K562 (cell line): ENCODE data around the gene CDK5R1. TPM values are rescaled to one million over a fixed set of nuclear protein-coding genes. Genes with fewer than 3 reads are reported as not detected.

ENCODE experiments used
- CTCFL ChIP-seq: IDR thresholded peaks from 2 replicates; pipeline ENCODE4 v1.6.1; 2011; ENCODE audit warnings: borderline replicate concordance, low read depth, mild to moderate bottlenecking, moderate library complexity, low read length; ENCODE audit not compliant: insufficient read depth, poor library complexity, severe bottlenecking
- DLX4 ChIP-seq: fragments of 250-450 bp; sonication (Bioruptor Pico); IDR thresholded peaks from 2 replicates; pipeline ENCODE4 v1.6.1; 2021; ENCODE audit warnings: mild to moderate bottlenecking
- FOSL1 ChIP-seq: fragments of 200-800 bp; sonication (Bioruptor generic); conservative IDR thresholded peaks from 2 replicates; pipeline ENCODE4 v1.6.1; 2016; ENCODE audit warnings: missing genetic modification characterization, missing compliant biosample characterization
- GABPA ChIP-seq: fragments of 200-800 bp; sonication (Bioruptor generic); conservative IDR thresholded peaks from 2 replicates; pipeline ENCODE4 v1.6.1; 2016; ENCODE audit warnings: low read depth, missing genetic modification characterization, missing compliant biosample characterization
- MXI1 ChIP-seq: IDR thresholded peaks from 2 replicates; pipeline ENCODE4 v1.6.1; 2011; ENCODE audit warnings: low read depth, mild to moderate bottlenecking, improper control_type of control experiment, low read length
- NBN ChIP-seq: fragments of 450-650 bp; IDR thresholded peaks from 2 replicates; pipeline ENCODE4 v1.6.1; 2016; ENCODE audit warnings: low read depth, mild to moderate bottlenecking
- TAF9B ChIP-seq: fragments of 450-650 bp; IDR thresholded peaks from 2 replicates; pipeline ENCODE4 v1.6.1; 2018; ENCODE audit warnings: mild to moderate bottlenecking; ENCODE audit not compliant: partially characterized antibody
- TCF7 ChIP-seq: sonication (generic); IDR thresholded peaks from 2 replicates; pipeline ENCODE4 v1.6.1; 2016; ENCODE audit warnings: antibody characterized with exemption, borderline replicate concordance
- TFAP4 ChIP-seq: sonication (generic); formaldehyde crosslinking; IDR thresholded peaks from 2 replicates; pipeline ENCODE4 v1.8.0; 2022; ENCODE audit warnings: missing genetic modification reagents, mild to moderate bottlenecking, moderate library complexity, borderline replicate concordance
- TRIM24 ChIP-seq, 2 experiments: fragments of 450-650 bp; IDR thresholded peaks; 2 replicates each; pipeline ENCODE4 v1.6.1; 2016
- YY1 ChIP-seq, 3 experiments: IDR thresholded peaks; 2 replicates each; pipeline ENCODE4 v1.6.1; 2011; ENCODE audit warnings: low read length in 2 of 3, mild to moderate bottlenecking in 2 of 3, moderate library complexity in 2 of 3, borderline replicate concordance in 1 of 3, control low read depth in 1 of 3, low read depth in 1 of 3; ENCODE audit not compliant: insufficient read depth in 3 of 3, insufficient replicate concordance in 2 of 3, control insufficient read depth in 1 of 3, insufficient read length in 1 of 3; ENCODE audit errors: extremely low read depth in 1 of 3
- ZNF740 ChIP-seq, 3 experiments: fragments of 200-800 bp in 1 of 3; sonication (Bioruptor generic) in 1 of 3; sonication (generic) in 1 of 3; formaldehyde crosslinking in 1 of 3; IDR thresholded peaks; 2 replicates each; pipeline versions ENCODE4 v1.6.1 to v1.8.0; 2016 to 2022; ENCODE audit warnings: mild to moderate bottlenecking in 2 of 3, missing compliant biosample characterization in 2 of 3, missing genetic modification characterization in 2 of 3, missing genetic modification reagents in 1 of 3
- polyA plus RNA-seq, 8 experiments: library from polyadenylated mRNA; depleted of rRNA in 4 of 8; stranded (reverse) in 5 of 8; unstranded in 3 of 8; fragments of >200 nt; fragmentation: Nextera tagmentation in 2 of 8; fragmentation: Illumina TruSeq in 1 of 8; extraction: Ambion mirVana in 2 of 8; extraction: Trizol in 1 of 8; gene quantifications; 2 replicates each; pipeline versions ENCODE4 v1.2.1 to v1.2.3, GENCODE V29; 2011 to 2014; ENCODE audit warnings: inconsistent platforms in 1 of 8, missing spikeins in 1 of 8
- total RNA-seq, 7 experiments: library from RNA; depleted of rRNA in 6 of 7; stranded (reverse); fragments of >200 nt in 6 of 7; fragmentation: Illumina TruSeq in 2 of 7; extraction: Trizol in 2 of 7; gene quantifications; 2 replicates each; pipeline versions ENCODE4 v1.2.1 to v1.2.3, GENCODE V29; 2011 to 2021; ENCODE audit warnings: low replicate concordance in 1 of 7
- TF ChIP-seq, protein P1 (sequence below), 2 experiments: fragments of 450-650 bp; IDR thresholded peaks; 2 replicates each; pipeline ENCODE4 v1.6.1; 2018; ENCODE audit warnings: mild to moderate bottlenecking in 2 of 2, low read depth in 1 of 2; ENCODE audit not compliant: partially characterized antibody in 2 of 2
- TF ChIP-seq, protein P2 (sequence below): fragments of 450-650 bp; IDR thresholded peaks from 2 replicates; pipeline ENCODE4 v1.6.1; 2016

CDK5R1 gene
- total and polyA plus RNA-seq, 9 of the 15 experiments (the other 6 are each of a cell fraction or from before 2014, with no cell fraction given), result 0.10 to 4.8 (median 2.3) TPM

GRCh38 chr17:32444301-32445073 is 42.3 kb upstream of the CDK5R1 start, which contains the start of gene PSMD11 (continued):
- peak; percentile 56 for TF ChIP-seq CTCFL
- TF ChIP-seq DLX4 (CRISPR knock-in tag), result no peak
- TF ChIP-seq GABPA (tag), result peak; percentile 99
- TF ChIP-seq, protein P1, sequence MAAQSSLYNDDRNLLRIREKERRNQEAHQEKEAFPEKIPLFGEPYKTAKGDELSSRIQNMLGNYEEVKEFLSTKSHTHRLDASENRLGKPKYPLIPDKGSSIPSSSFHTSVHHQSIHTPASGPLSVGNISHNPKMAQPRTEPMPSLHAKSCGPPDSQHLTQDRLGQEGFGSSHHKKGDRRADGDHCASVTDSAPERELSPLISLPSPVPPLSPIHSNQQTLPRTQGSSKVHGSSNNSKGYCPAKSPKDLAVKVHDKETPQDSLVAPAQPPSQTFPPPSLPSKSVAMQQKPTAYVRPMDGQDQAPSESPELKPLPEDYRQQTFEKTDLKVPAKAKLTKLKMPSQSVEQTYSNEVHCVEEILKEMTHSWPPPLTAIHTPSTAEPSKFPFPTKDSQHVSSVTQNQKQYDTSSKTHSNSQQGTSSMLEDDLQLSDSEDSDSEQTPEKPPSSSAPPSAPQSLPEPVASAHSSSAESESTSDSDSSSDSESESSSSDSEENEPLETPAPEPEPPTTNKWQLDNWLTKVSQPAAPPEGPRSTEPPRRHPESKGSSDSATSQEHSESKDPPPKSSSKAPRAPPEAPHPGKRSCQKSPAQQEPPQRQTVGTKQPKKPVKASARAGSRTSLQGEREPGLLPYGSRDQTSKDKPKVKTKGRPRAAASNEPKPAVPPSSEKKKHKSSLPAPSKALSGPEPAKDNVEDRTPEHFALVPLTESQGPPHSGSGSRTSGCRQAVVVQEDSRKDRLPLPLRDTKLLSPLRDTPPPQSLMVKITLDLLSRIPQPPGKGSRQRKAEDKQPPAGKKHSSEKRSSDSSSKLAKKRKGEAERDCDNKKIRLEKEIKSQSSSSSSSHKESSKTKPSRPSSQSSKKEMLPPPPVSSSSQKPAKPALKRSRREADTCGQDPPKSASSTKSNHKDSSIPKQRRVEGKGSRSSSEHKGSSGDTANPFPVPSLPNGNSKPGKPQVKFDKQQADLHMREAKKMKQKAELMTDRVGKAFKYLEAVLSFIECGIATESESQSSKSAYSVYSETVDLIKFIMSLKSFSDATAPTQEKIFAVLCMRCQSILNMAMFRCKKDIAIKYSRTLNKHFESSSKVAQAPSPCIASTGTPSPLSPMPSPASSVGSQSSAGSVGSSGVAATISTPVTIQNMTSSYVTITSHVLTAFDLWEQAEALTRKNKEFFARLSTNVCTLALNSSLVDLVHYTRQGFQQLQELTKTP (IDR thresholded peaks at IDR 0.05; ENCODE audit: low read depth in 1 of 2, partially characterized antibody in 2 of 2), result peak in 1 of 2 experiments; percentile 90
- peak; percentile 33; the same call in 1 of the 2 replicates for TF ChIP-seq TCF7
- peak; percentile 41; the same call in 1 of the 2 replicates for TF ChIP-seq NBN
- 0 out of 2 replicates have a peak, but pooled peaks have one; percentile 22 for TF ChIP-seq MXI1
- peak; percentile 93 for TF ChIP-seq TFAP4 (CRISPR knock-in tag)
- no peak for TF ChIP-seq ZNF740 (CRISPR knock-in tag; IDR thresholded peaks at IDR 0.05)
- TF ChIP-seq ZNF740 (tag; IDR thresholded peaks at IDR 0.05), result no peak
- TF ChIP-seq YY1 (IDR thresholded peaks at IDR 0.05; ENCODE audit: borderline replicate concordance in 1 of 3, control insufficient read depth in 1 of 3, extremely low read depth in 1 of 3, insufficient read depth in 3 of 3, insufficient read length in 1 of 3, insufficient replicate concordance in 2 of 3, low read depth in 1 of 3, low read length in 2 of 3), result peak; percentile 79 to 93 (median 92)
- peak; percentile 74 for TF ChIP-seq FOSL1 (tag)
- peak in 1 of 2 experiments; percentile 86; a peak in 2 of 4 replicates for TF ChIP-seq TRIM24 (IDR thresholded peaks at IDR 0.05)
- peak; percentile 91 for TF ChIP-seq TAF9B
- TF ChIP-seq, protein P2, sequence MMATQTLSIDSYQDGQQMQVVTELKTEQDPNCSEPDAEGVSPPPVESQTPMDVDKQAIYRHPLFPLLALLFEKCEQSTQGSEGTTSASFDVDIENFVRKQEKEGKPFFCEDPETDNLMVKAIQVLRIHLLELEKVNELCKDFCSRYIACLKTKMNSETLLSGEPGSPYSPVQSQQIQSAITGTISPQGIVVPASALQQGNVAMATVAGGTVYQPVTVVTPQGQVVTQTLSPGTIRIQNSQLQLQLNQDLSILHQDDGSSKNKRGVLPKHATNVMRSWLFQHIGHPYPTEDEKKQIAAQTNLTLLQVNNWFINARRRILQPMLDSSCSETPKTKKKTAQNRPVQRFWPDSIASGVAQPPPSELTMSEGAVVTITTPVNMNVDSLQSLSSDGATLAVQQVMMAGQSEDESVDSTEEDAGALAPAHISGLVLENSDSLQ, result peak; percentile 77
